Neural cell (in vitro differentiated cells): ENCODE data around the gene DOCK2. TPM values are rescaled to one million over a fixed set of nuclear protein-coding genes. Genes with fewer than 3 reads are reported as not detected.

Experiments used
- H2AFZ ChIP-seq: fragments of 200-600, 300-800 bp; sonication (generic), shearing (Covaris generic); 2 replicates; pipeline ENCODE4 v1.6.0; 2014; ENCODE audit warnings: low read depth, mild to moderate bottlenecking, antibody characterized with exemption, low read length, moderate library complexity
- H3F3A ChIP-seq: fragments of 200-600 bp; shearing (Covaris generic); 2 replicates; pipeline ENCODE4 v1.6.1; 2016; ENCODE audit warnings: mild to moderate bottlenecking, moderate library complexity, mixed read lengths, antibody characterized with exemption, low read length; ENCODE audit not compliant: insufficient read depth, poor library complexity, severe bottlenecking
- H3K27ac ChIP-seq: fragments of 200-600, 300-800 bp; sonication (generic), shearing (Covaris generic); 2 replicates; pipeline ENCODE4 v1.5.1; 2014; ENCODE audit warnings: mild to moderate bottlenecking, low read length, moderate library complexity
- H3K27me3 ChIP-seq: fragments of 300-800, 200-600 bp; sonication (generic), shearing (Covaris generic); 2 replicates; pipeline ENCODE4 v1.6.0; 2014; ENCODE audit warnings: mild to moderate bottlenecking, low read depth, low read length, moderate library complexity; ENCODE audit not compliant: insufficient read depth
- H3K36me3 ChIP-seq: fragments of 300-800, 200-600 bp; sonication (generic), shearing (Covaris generic); 2 replicates; pipeline ENCODE4 v1.5.1; 2014; ENCODE audit warnings: mild to moderate bottlenecking, antibody characterized with exemption, low read length, moderate library complexity; ENCODE audit not compliant: insufficient read depth
- H3K4me2 ChIP-seq: fragments of 300-800, 200-600 bp; sonication (generic), shearing (Covaris generic); 2 replicates; pipeline ENCODE4 v1.6.0; 2014; ENCODE audit warnings: mild to moderate bottlenecking, low read length
- H3K4me3 ChIP-seq: fragments of 300-800, 200-600 bp; sonication (generic), shearing (Covaris generic); 2 replicates; pipeline ENCODE4 v1.5.1; 2014; ENCODE audit warnings: mild to moderate bottlenecking, low read length, moderate library complexity
- H3K79me2 ChIP-seq: fragments of 200-600 bp; shearing (Covaris generic); replicated peaks from 2 replicates; pipeline ENCODE4 v1.6.0; 2014; ENCODE audit warnings: mild to moderate bottlenecking, low read length, moderate library complexity; ENCODE audit not compliant: insufficient read depth
- H3K9ac ChIP-seq: fragments of 300-800, 200-600 bp; sonication (generic), shearing (Covaris generic); 2 replicates; pipeline ENCODE4 v1.6.1; 2016; ENCODE audit warnings: mild to moderate bottlenecking, low read length, mixed read lengths
- H3K9me2 ChIP-seq: fragments of 200-600 bp; shearing (Covaris generic); 2 replicates; pipeline ENCODE4 v1.6.1; 2016; ENCODE audit warnings: mild to moderate bottlenecking, low read length, mixed read lengths; ENCODE audit not compliant: insufficient read depth
- H3K9me3 ChIP-seq: fragments of 200-600, 300-800 bp; sonication (generic), shearing (Covaris generic); 2 replicates; pipeline ENCODE4 v1.6.1; 2016; ENCODE audit warnings: mild to moderate bottlenecking, mixed run types, low read length, moderate library complexity, mixed read lengths
- H4K20me1 ChIP-seq: fragments of 200-600 bp; shearing (Covaris generic); 2 replicates; pipeline ENCODE4 v1.6.1; 2016; ENCODE audit warnings: mild to moderate bottlenecking, mixed run types; ENCODE audit not compliant: insufficient read depth
- CTCF ChIP-seq: fragments of 450-650 bp; IDR thresholded peaks from 2 replicates; pipeline ENCODE4 v1.5.1; 2014; ENCODE audit warnings: antibody characterized with exemption, mild to moderate bottlenecking, moderate library complexity; ENCODE audit not compliant: poor library complexity, severe bottlenecking
- EP300 ChIP-seq: fragments of 450-650 bp; conservative IDR thresholded peaks from 2 replicates; pipeline ENCODE4 v1.6.1; 2014; ENCODE audit warnings: antibody characterized with exemption, mild to moderate bottlenecking, moderate library complexity; ENCODE audit not compliant: poor library complexity, severe bottlenecking
- EZH2 ChIP-seq: fragments of 200-600, 300-800 bp; shearing (Covaris generic), sonication (generic); IDR thresholded peaks from 2 replicates; pipeline ENCODE4 v1.6.1; 2014; ENCODE audit warnings: antibody characterized with exemption, low read length, borderline replicate concordance, mild to moderate bottlenecking; ENCODE audit not compliant: insufficient read depth, poor library complexity, severe bottlenecking
- MXI1 ChIP-seq: fragments of 450-650 bp; conservative IDR thresholded peaks from 2 replicates; pipeline ENCODE4 v1.6.1; 2014; ENCODE audit warnings: antibody characterized with exemption, mild to moderate bottlenecking; ENCODE audit not compliant: poor library complexity, severe bottlenecking
- POLR2AphosphoS5 ChIP-seq: IDR thresholded peaks from 2 replicates; pipeline ENCODE4 v1.6.1; 2012
- RAD21 ChIP-seq: fragments of 450-650 bp; conservative IDR thresholded peaks from 2 replicates; pipeline ENCODE4 v1.6.1; 2014; ENCODE audit warnings: antibody characterized with exemption, mild to moderate bottlenecking, moderate library complexity
- REST ChIP-seq: IDR thresholded peaks from 2 replicates; pipeline ENCODE4 v1.6.1; 2012; ENCODE audit warnings: borderline replicate concordance
- SMC3 ChIP-seq: fragments of 450-650 bp; conservative IDR thresholded peaks from 2 replicates; pipeline ENCODE4 v1.6.1; 2014; ENCODE audit warnings: antibody characterized with exemption, mild to moderate bottlenecking, moderate library complexity; ENCODE audit not compliant: poor library complexity
- TAF1 ChIP-seq: IDR thresholded peaks from 2 replicates; pipeline ENCODE4 v1.6.1; 2012; ENCODE audit warnings: low read depth
- polyA plus RNA-seq: library from polyadenylated mRNA; depleted of rRNA; stranded (reverse); fragments of >200 nt; gene quantifications from 2 replicates; pipeline ENCODE4 v1.2.3, GENCODE V29; 2014

DOCK2 gene
- polyA plus RNA-seq, 1 donor from 2014 or later = 0.15 TPM

- H3K9me2 ChIP-seq = no peaks in the 10 kb centered on the region
- no peaks in the 10 kb centered on the region for H3K36me3 ChIP-seq
- H4K20me1 ChIP-seq = no peaks in the 10 kb centered on the region
- H3K9ac ChIP-seq = no peak overlapping the region
- H3K4me3 ChIP-seq = no peak overlapping the region
- no peak overlapping the region for H3K27ac ChIP-seq
- H3F3A ChIP-seq = no peaks in the 10 kb centered on the region
- H3K9me3 ChIP-seq = no peaks in the 10 kb centered on the region
- no peak for TF ChIP-seq CTCF
- no peak for TF ChIP-seq SMC3
- H3K4me2 ChIP-seq = no peak overlapping the region
- no peaks in the 10 kb centered on the region for H3K79me2 ChIP-seq
- H3K27me3 ChIP-seq = no peaks in the 10 kb centered on the region
- H2AFZ ChIP-seq = no peak overlapping the region
Measured at GRCh38 chr5:169944115-169944514, 307.0 kb downstream of the DOCK2 start.

- Histone ChIP-seq H2AFZ (no peak overlapping the region), H3K36me3 (no peaks in the 10 kb centered on the region), H3K27me3 (no peaks in the 10 kb centered on the region), H4K20me1 (no peaks in the 10 kb centered on the region), H3K9me3 (no peaks in the 10 kb centered on the region), H3K27ac (no peak overlapping the region), H3F3A (no peaks in the 10 kb centered on the region), H3K9ac (no peak overlapping the region), H3K79me2 (no peaks in the 10 kb centered on the region), H3K9me2 (no peaks in the 10 kb centered on the region), H3K4me3 (no peak overlapping the region), H3K4me2 (no peak overlapping the region)
- TF ChIP-seq RAD21 (no peak), CTCF (no peak), TAF1 (no peak), POLR2AphosphoS5 (no peak), EP300 (no peak), SMC3 (no peak), MXI1 (no peak), EZH2 (no peak), REST (no peak)
Measured at GRCh38 chr5:169944922-169945680, 308.0 kb downstream of the DOCK2 start.
